Measurements from ENCODE around the gene RELL1.

Gene RELL1

DNA sequence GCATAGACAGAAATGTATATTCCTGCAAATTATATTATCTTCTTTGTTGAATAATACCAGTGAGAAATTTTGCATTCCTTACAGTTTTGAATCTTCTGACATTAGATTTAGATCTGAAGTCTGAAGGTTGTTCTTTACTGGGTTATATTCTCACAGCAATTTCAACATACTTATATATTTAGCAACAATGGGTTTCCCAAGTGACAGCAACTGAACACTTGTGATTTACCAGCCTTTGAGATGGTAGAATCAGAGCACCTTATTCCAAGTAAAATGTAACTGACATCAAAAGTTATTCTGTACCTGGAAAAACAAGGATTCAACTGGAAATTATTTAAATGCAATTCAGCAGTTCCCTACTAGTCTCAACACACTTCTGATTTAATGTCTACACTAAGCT lies 66.0 kb downstream of the RELL1 start:
- TF ChIP-seq, protein P1, sequence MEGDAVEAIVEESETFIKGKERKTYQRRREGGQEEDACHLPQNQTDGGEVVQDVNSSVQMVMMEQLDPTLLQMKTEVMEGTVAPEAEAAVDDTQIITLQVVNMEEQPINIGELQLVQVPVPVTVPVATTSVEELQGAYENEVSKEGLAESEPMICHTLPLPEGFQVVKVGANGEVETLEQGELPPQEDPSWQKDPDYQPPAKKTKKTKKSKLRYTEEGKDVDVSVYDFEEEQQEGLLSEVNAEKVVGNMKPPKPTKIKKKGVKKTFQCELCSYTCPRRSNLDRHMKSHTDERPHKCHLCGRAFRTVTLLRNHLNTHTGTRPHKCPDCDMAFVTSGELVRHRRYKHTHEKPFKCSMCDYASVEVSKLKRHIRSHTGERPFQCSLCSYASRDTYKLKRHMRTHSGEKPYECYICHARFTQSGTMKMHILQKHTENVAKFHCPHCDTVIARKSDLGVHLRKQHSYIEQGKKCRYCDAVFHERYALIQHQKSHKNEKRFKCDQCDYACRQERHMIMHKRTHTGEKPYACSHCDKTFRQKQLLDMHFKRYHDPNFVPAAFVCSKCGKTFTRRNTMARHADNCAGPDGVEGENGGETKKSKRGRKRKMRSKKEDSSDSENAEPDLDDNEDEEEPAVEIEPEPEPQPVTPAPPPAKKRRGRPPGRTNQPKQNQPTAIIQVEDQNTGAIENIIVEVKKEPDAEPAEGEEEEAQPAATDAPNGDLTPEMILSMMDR (conservative IDR thresholded peaks at IDR 0.05): no peak
- no peak for TF ChIP-seq ZFX (IDR thresholded peaks at IDR 0.05)
- no peak overlapping the region for H3K27ac ChIP-seq

DNA sequence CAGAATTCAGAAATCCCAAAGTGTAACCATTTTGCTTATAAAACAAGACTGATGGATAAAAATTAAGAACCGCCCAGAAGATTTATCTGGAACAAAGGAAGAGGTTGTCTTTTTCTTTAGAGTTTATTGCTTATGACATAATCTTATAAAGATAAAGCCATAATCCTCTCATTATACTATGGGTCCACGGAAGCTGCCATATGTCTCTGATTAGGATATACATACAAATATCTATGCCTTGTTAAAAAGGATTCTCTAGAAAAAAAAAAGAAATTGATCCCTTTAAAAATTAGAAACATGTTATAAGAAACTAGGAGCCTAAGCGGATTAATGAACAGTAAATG lies 70.5 kb downstream of the RELL1 start:
- no peak for TF ChIP-seq ZFX (IDR thresholded peaks at IDR 0.05)
- TF ChIP-seq, protein P1 (conservative IDR thresholded peaks at IDR 0.05): no peak

DNA sequence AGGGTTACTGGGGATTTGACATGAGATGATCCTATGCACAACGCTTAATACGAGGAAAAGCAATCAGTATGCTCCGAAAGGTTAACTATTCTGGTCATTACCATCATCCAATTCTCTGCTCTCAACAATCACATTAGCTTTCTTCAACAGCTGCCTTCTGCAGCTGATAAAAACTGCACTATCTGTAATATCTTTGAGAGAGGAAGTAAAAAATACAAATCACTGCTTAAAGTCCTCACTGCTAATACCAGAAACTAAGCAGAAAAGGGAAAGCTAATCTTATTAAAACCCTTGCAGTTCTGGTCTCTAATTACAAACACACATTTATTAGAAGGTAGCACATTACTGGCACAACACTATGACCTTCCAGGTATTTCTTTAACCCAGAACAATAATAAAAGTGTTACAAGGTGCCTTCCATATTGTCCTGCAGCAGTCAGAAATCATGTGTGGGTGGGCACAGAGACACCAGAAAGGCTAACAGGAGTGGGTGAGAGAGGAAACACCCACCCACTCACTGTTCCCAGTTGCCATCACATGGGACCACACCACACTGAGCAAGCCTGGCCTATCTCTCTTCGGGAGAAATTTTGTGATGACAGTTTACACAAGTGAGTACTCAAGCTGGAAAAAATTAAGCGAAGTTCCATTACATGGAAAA lies 71.0 kb downstream of the RELL1 start:
- TF ChIP-seq, protein P1 (conservative IDR thresholded peaks at IDR 0.05): no peak
- TF ChIP-seq ZFX (IDR thresholded peaks at IDR 0.05): no peak
- no peak overlapping the region for H3K27ac ChIP-seq

More for the DNA sequence above, 70.5 kb downstream of the RELL1 start:
- no peak overlapping the region for H3K27ac ChIP-seq

DNA sequence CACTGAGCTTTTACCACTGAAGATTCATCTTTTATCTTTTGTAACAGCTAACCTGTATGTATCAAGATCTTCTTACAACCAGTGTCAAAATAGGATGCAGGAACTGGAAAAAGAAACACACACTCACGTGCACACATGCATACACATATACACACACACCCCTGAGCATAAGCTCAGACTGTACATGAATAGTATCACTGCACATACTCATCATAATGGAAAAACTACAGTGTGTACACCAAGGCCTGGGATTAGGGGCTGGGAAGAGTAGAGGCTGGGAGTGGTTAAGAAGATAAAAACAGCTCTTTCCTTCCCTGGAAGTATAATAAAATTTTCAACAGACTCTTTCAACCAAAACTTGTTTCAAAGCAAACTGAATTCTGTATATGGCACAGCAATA lies 73.4 kb downstream of the RELL1 start:
- no peak overlapping the region for H3K27ac ChIP-seq
- TF ChIP-seq, protein P1 (conservative IDR thresholded peaks at IDR 0.05): no peak
- no peak for TF ChIP-seq ZFX (IDR thresholded peaks at IDR 0.05)

DNA sequence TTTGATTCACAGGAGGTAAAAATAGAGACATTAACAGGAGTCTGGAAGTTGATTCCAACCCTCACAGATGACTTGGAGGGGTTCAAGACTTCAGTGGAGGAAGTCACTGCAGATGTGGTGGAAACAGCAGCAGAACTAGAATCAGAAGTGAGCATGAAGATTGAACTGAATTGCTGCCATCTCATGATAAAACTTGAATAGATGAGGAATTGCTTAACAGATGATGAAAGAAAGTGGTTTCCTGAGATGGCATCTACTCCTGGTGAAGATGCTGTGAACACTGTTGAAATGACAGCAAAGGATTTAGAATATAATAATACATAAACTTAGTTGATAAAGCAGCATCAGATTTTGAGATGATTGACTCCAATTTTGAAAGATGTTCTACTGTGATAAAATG lies 76.5 kb downstream of the RELL1 start:
- TF ChIP-seq ZFX (IDR thresholded peaks at IDR 0.05): no peak
- TF ChIP-seq, protein P1 (conservative IDR thresholded peaks at IDR 0.05): no peak
- no peak overlapping the region for H3K27ac ChIP-seq

DNA sequence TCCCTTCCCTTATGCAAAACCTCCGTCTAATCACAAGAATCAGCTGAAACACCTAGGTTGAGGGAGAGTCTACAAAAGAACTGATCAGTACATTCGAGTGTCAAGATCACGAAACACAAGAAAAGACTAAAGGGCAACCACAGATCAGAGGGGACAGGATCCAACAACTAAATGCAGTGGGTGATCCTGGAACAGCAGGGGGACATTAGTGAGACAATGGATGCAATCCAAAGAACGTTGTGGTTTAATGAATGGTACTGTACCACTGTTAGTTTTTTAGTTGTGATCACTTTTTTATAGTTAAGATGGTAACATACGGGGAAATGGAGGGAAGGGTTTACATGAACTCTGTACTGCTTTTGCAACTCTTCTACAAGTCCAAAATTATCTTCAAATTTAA lies 79.2 kb downstream of the RELL1 start:
- no peak overlapping the region for H3K27ac ChIP-seq
- no peak for TF ChIP-seq ZFX (IDR thresholded peaks at IDR 0.05)
- TF ChIP-seq, protein P1 (conservative IDR thresholded peaks at IDR 0.05): no peak

DNA sequence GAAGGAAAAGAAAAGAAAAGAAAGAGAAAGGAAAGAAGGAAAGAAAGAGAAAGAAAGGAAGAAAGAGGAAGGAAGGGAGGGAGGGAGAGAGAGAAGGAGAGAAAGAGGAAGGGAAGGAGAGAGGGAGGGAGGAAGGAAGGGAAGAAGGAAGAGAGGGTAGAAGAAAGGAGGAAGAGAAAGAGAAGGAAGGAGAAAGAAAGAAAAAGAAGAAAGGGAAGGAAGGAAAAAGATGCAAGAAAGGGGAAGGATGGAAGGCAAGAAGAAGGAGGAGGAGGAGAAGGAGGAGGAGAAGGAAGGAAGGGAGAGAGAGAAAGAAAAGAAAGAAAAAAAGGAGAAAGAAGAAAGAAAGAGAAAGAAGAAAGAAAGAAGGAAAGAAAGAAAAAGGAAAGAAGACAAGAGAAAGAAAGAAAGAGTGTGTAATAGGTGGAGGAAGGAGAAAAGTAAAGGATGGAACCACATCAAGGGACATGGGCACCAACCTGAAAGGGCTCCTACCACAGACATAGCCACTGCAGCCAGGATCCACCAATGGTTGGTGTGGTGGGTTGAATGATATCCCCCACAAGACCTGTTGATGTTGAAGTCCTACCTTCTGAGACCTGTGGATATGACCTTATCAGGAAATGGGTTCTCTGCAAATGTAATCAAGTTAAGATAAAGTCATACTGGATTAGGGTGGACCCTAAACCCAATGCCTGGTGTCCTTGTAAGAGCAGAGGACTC lies 80.2 kb downstream of the RELL1 start:
- TF ChIP-seq, protein P1 (conservative IDR thresholded peaks at IDR 0.05): no peak
- no peak for TF ChIP-seq ZFX (IDR thresholded peaks at IDR 0.05)
- no peak overlapping the region for H3K27ac ChIP-seq
